ENCODE results near the gene IMP3. TPM values are rescaled to one million over a fixed set of nuclear protein-coding genes. Genes with fewer than 3 reads are reported as not detected.
"Not testable (repeated sequence)": the region's sequence is repeated elsewhere in the genome, so short reads cannot be mapped to it uniquely, and the experiment has no call there.

The IMP3 gene
- 249 TPM for polyA plus RNA-seq

- Mint-ChIP-seq H3K4me3 (peak within 1 kb of the TSS; percentile 88 to 98 (median 96)), H3K27ac (peak within 1 kb of the TSS; percentile 78 to 96 (median 91)), H3K4me1 (peaks cover 30 to 33% (median 32%) of the 10 kb centered on the region in 3 donors), H3K36me3 (peaks cover 2% of the 10 kb centered on the region), H3K9me3 (no peaks in the 10 kb centered on the region), H3K27me3 (no peaks in the 10 kb centered on the region)
These were observed at the start of gene IMP3 for GRCh38 chr15:75639709-75640482. Gene IMP3 (minus strand): TSS chr15:75640224. CDS start chr15:75640168, 56 bp downstream.

GRCh38 chr15:75689429-75689828 is 49.4 kb upstream of the IMP3 start:
- H3K36me3 Mint-ChIP-seq, H3K27me3 Mint-ChIP-seq, H3K9me3 Mint-ChIP-seq, H3K27ac Mint-ChIP-seq, H3K4me3 Mint-ChIP-seq: not testable (repeated sequence)
- peaks cover 9 to 13% (median 10%) of the 10 kb centered on the region in 3 donors for H3K4me1 Mint-ChIP-seq

GRCh38 chr15:75688831-75689230 is 48.8 kb upstream of the IMP3 start:
- Mint-ChIP-seq H3K36me3 (no peaks in the 10 kb centered on the region), H3K4me1 (peaks cover 6 to 8% (median 6%) of the 10 kb centered on the region in 3 donors), H3K9me3 (no peaks in the 10 kb centered on the region), H3K27me3 (peaks cover 3% of the 10 kb centered on the region), H3K27ac (no peak overlapping the region), H3K4me3 (no peak overlapping the region)

- peaks cover 3% of the 10 kb centered on the region for H3K27me3 Mint-ChIP-seq
- H3K36me3 Mint-ChIP-seq, result no peaks in the 10 kb centered on the region
These were observed 48.2 kb upstream of the IMP3 start for GRCh38 chr15:75688278-75688557.

GRCh38 chr15:75687486-75688277 is 47.7 kb upstream of the IMP3 start:
- H3K27ac Mint-ChIP-seq, result peak overlapping the region in 1 of 3 donors; percentile 67
- H3K4me1 Mint-ChIP-seq, result peaks cover 4 to 6% (median 6%) of the 10 kb centered on the region in 3 donors
- peaks cover 3% of the 10 kb centered on the region for H3K27me3 Mint-ChIP-seq
- no peaks in the 10 kb centered on the region for H3K36me3 Mint-ChIP-seq
- H3K9me3 Mint-ChIP-seq, result no peaks in the 10 kb centered on the region
- H3K4me3 Mint-ChIP-seq, result no peak overlapping the region

More at GRCh38 chr15:75688278-75688557, 48.2 kb upstream of the IMP3 start:
- peak overlapping the region in 1 of 3 donors; percentile 67 for H3K27ac Mint-ChIP-seq
- H3K4me1 Mint-ChIP-seq, result peaks cover 5 to 7% (median 6%) of the 10 kb centered on the region in 3 donors
- H3K9me3 Mint-ChIP-seq, result no peaks in the 10 kb centered on the region
- H3K4me3 Mint-ChIP-seq, result no peak overlapping the region

- not testable (repeated sequence) for H3K27ac Mint-ChIP-seq, H3K27me3 Mint-ChIP-seq, H3K4me1 Mint-ChIP-seq, H3K36me3 Mint-ChIP-seq, H3K9me3 Mint-ChIP-seq, H3K4me3 Mint-ChIP-seq
These were observed 46.2 kb upstream of the IMP3 start for GRCh38 chr15:75686212-75686642.

- H3K27ac Mint-ChIP-seq, result no peak overlapping the region
- no peaks in the 10 kb centered on the region for H3K36me3 Mint-ChIP-seq
- H3K9me3 Mint-ChIP-seq, result no peaks in the 10 kb centered on the region
- H3K4me3 Mint-ChIP-seq, result no peak overlapping the region
- H3K4me1 Mint-ChIP-seq, result peaks cover 0 to 1% (median 0%) of the 10 kb centered on the region in 3 donors
- H3K27me3 Mint-ChIP-seq, result no peaks in the 10 kb centered on the region
These were observed 45.2 kb upstream of the IMP3 start for GRCh38 chr15:75685195-75685594.

- Mint-ChIP-seq H3K36me3 (no peaks in the 10 kb centered on the region), H3K4me1 (peaks cover 0 to 1% (median 0%) of the 10 kb centered on the region in 3 donors), H3K9me3 (no peaks in the 10 kb centered on the region), H3K27me3 (no peaks in the 10 kb centered on the region), H3K27ac (no peak overlapping the region), H3K4me3 (no peak overlapping the region)
These were observed 44.6 kb upstream of the IMP3 start for GRCh38 chr15:75684648-75685047.

- not testable (repeated sequence) for H3K36me3 Mint-ChIP-seq, H3K4me3 Mint-ChIP-seq, H3K27me3 Mint-ChIP-seq, H3K4me1 Mint-ChIP-seq, H3K9me3 Mint-ChIP-seq, H3K27ac Mint-ChIP-seq
These were observed 43.8 kb upstream of the IMP3 start for GRCh38 chr15:75683646-75684312.

GRCh38 chr15:75682181-75683135 is 42.4 kb upstream of the IMP3 start:
- H3K27ac Mint-ChIP-seq, result no peak overlapping the region
- no peak overlapping the region for H3K4me3 Mint-ChIP-seq
- H3K4me1 Mint-ChIP-seq, result peaks cover 0 to 4% (median 2%) of the 10 kb centered on the region in 3 donors
- H3K9me3 Mint-ChIP-seq, result no peaks in the 10 kb centered on the region
- H3K36me3 Mint-ChIP-seq, result no peaks in the 10 kb centered on the region
- no peaks in the 10 kb centered on the region for H3K27me3 Mint-ChIP-seq

- Mint-ChIP-seq H3K27me3 (no peaks in the 10 kb centered on the region), H3K27ac (no peak overlapping the region), H3K4me3 (no peak overlapping the region), H3K4me1 (peaks cover 0 to 4% (median 2%) of the 10 kb centered on the region in 3 donors), H3K9me3 (no peaks in the 10 kb centered on the region), H3K36me3 (no peaks in the 10 kb centered on the region)
These were observed 40.2 kb upstream of the IMP3 start for GRCh38 chr15:75680007-75680789.

GRCh38 chr15:75678324-75678690 is 38.3 kb upstream of the IMP3 start:
- not testable (repeated sequence) for H3K4me3 Mint-ChIP-seq, H3K9me3 Mint-ChIP-seq, H3K27ac Mint-ChIP-seq, H3K4me1 Mint-ChIP-seq, H3K36me3 Mint-ChIP-seq, H3K27me3 Mint-ChIP-seq

- peak overlapping the region in 1 of 3 donors; percentile 22 for H3K27ac Mint-ChIP-seq
- H3K9me3 Mint-ChIP-seq, result no peaks in the 10 kb centered on the region
- peaks cover 0 to 3% (median 2%) of the 10 kb centered on the region in 3 donors for H3K4me1 Mint-ChIP-seq
- no peak overlapping the region for H3K4me3 Mint-ChIP-seq
- H3K36me3 Mint-ChIP-seq, result no peaks in the 10 kb centered on the region
- H3K27me3 Mint-ChIP-seq, result no peaks in the 10 kb centered on the region
These were observed 37.7 kb upstream of the IMP3 start for GRCh38 chr15:75677465-75678323.
